Fibroblast of mammary gland (primary cell): ENCODE measurements around the gene KLHL42.

Experiments used
- DNase-seq: peaks from one replicate; pipeline ENCODE4 v3.0.0-alpha.2; 2010; ENCODE audit warnings: low read depth
- H3K4me3 ChIP-seq: 2 replicates; pipeline ENCODE4 v1.5.1; 2011; ENCODE audit warnings: low read depth, mild to moderate bottlenecking, low read length, moderate library complexity; ENCODE audit not compliant: control insufficient read depth
- CTCF ChIP-seq: conservative IDR thresholded peaks from 2 replicates; pipeline ENCODE4 v1.5.1; 2011; ENCODE audit warnings: low read depth, low read length, inconsistent platforms; ENCODE audit not compliant: control insufficient read depth, insufficient read depth

The KLHL42 gene

DNA sequence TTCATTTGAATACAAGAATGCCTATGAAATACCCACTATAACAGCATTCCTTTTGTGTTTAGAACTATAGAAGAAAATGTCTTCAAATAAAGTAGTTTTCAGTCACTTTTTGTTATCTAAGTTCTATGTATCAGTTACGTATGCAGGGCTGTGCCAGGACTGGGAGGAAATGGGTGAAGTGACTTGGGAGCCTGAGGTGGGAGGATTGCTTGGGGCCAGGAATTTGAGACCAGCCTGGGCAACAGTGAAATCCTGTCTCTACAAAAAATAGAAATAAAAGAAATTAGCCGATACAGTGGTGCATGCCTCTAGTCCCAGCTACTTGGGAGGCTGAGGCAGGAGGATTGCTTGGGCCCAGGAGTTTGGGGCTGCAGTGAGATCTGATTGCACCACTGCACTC, 22.9 kb downstream of the KLHL42 start:
- DNase-seq, result no peak
- no peak overlapping the region for H3K4me3 ChIP-seq
- TF ChIP-seq CTCF, result no peak

- DNase-seq, result no peak
- H3K4me3 ChIP-seq, result no peak overlapping the region
- TF ChIP-seq CTCF, result no peak
Measured at GRCh38 chr12:27805238-27805637, 25.2 kb downstream of the KLHL42 start.

- no peak overlapping the region for H3K4me3 ChIP-seq
- DNase-seq, result no peak
- TF ChIP-seq CTCF, result no peak
Measured at GRCh38 chr12:27806259-27806658, 26.2 kb downstream of the KLHL42 start.

- H3K4me3 ChIP-seq, result no peak overlapping the region
- DNase-seq, result no peak
- TF ChIP-seq CTCF, result no peak
Measured at GRCh38 chr12:27807063-27807703, 27.1 kb downstream of the KLHL42 start.

DNA sequence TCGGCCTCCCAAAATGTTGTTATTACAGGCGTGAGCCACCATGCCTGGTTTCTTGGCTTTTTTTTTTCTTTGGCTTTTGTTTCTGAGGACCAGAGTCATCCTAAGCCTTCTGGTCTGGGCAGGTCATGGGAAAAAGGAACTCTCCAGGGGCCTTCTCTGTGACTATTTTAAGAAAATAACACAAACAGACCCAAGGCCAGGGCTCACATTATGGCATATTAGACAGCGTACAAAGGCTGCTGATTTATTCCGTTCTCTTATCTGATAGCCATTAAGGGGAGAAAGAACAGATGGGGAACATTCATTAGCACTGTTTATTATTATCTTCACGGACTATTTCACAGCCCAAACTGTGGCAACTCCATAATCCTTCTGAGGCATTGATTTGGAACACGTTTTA, 28.8 kb downstream of the KLHL42 start:
- no peak for DNase-seq
- H3K4me3 ChIP-seq, result no peak overlapping the region
- TF ChIP-seq CTCF, result no peak

DNA sequence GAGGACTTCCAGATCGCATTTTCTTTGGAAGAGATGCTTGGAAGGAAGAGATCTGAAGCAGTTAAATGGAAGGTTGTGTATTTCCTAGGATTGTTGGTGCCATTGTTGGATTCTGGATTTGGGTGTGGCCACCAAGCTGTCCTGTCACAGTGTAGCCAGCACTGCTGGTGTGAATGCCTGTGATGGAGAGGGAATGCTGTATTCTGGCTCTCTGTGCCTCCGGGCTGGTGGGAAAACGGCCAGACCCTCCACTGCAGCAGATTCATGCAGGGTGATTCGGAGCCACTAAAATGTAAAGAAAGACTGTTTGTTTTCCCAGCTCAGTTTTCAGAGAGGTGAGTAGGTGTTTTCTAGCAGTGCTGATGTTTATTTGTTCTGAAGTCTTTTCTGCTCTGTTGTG, 30.7 kb downstream of the KLHL42 start:
- no peak overlapping the region for H3K4me3 ChIP-seq
- no peak for DNase-seq
- no peak for TF ChIP-seq CTCF

GRCh38 chr12:27812502-27812901, 32.5 kb downstream of the KLHL42 start:
- DNase-seq, result no peak
- H3K4me3 ChIP-seq, result no peak overlapping the region
- TF ChIP-seq CTCF, result no peak
